RWPE1 (cell line): ENCODE results near the gene STK24.

ENCODE experiments used
- CTCF ChIA-PET: fragments of 350-600 bp; sonication (Branson Sonifier 250); formaldehyde crosslinking; extraction: SDS; loops from one replicate; lab custom pipeline; 2021; lab: Yijun Ruan, JAX
- POLR2A ChIA-PET: fragments of 400-600 bp; formaldehyde crosslinking; extraction: SDS; loops from one replicate; lab custom pipeline; 2020; ENCODE audit warnings: antibody characterized with exemption; ENCODE audit not compliant: low non-redundant PET; lab: Yijun Ruan, JAX
- DNase-seq: peaks from one replicate; pipeline ENCODE4 v3.0.0; 2012; ENCODE audit warnings: low spot score
- H3K27ac ChIP-seq: fragments of 450-650 bp; 2 replicates; pipeline ENCODE4 v1.5.1; 2017
- CTCF ChIP-seq: fragments of 450-650 bp; conservative IDR thresholded peaks from 2 replicates; pipeline ENCODE4 v1.5.1; 2017; ENCODE audit warnings: low read depth, mild to moderate bottlenecking

STK24 gene

GRCh38 chr13:98429977-98430736 lies 146.8 kb downstream of the STK24 start:
- ChIA-PET CTCF (interaction anchor here (0.6 to 2.1 kb wide), 4 partner anchors 8 to 396 kb away, joined by 3 to 7 read pairs (median 4); no protein-coding TSS in a partner anchor), POLR2A (no interaction called here)
- DNase-seq: no peak
- H3K27ac ChIP-seq: no peak overlapping the region
- TF ChIP-seq CTCF: no peak

- ChIA-PET CTCF (no interaction called here), POLR2A (no interaction called here)
- TF ChIP-seq CTCF: no peak
- H3K27ac ChIP-seq: no peak overlapping the region
- DNase-seq: no peak
Observed at GRCh38 chr13:98429531-98429930, 147.4 kb downstream of the STK24 start.

- no peak overlapping the region for H3K27ac ChIP-seq
- ChIA-PET POLR2A (no interaction called here), CTCF (no interaction called here)
- no peak for DNase-seq
- TF ChIP-seq CTCF: no peak
Observed at GRCh38 chr13:98429081-98429480, 147.8 kb downstream of the STK24 start.

GRCh38 chr13:98428256-98428966 lies 148.5 kb downstream of the STK24 start:
- DNase-seq: no peak
- ChIA-PET CTCF (no interaction called here), POLR2A (no interaction called here)
- TF ChIP-seq CTCF: no peak
- no peak overlapping the region for H3K27ac ChIP-seq

GRCh38 chr13:98427331-98427995 lies 149.4 kb downstream of the STK24 start:
- no peak overlapping the region for H3K27ac ChIP-seq
- POLR2A ChIA-PET: no interaction called here
- DNase-seq: no peak
- CTCF ChIA-PET: interaction anchor here (0.6 to 0.7 kb wide), 2 partner anchors 21 to 38 kb away, joined by 3 to 9 read pairs; no protein-coding TSS in a partner anchor
- TF ChIP-seq CTCF: no peak

- no peak for TF ChIP-seq CTCF
- no peak overlapping the region for H3K27ac ChIP-seq
- ChIA-PET CTCF (no interaction called here), POLR2A (no interaction called here)
- no peak for DNase-seq
Observed at GRCh38 chr13:98423417-98423816, 153.5 kb downstream of the STK24 start.
